COLO668 (cell line): ENCODE measurements around the gene LRRC4C.

ENCODE experiments used
- DNase-seq: peaks from one replicate; lab custom pipeline; 2025; ENCODE audit not compliant: unreplicated experiment; lab: John Stamatoyannopoulos, UW

The LRRC4C gene

GRCh38 chr11:40722179-40722795 is 737.2 kb downstream of the LRRC4C start:
- no peak for DNase-seq

GRCh38 chr11:40716344-40717130 is 742.9 kb downstream of the LRRC4C start:
- no peak for DNase-seq

GRCh38 chr11:40713083-40713482 is 746.4 kb downstream of the LRRC4C start:
- DNase-seq, result no peak

GRCh38 chr11:40701027-40701426 is 758.4 kb downstream of the LRRC4C start:
- no peak for DNase-seq

GRCh38 chr11:40689823-40690222 is 769.6 kb downstream of the LRRC4C start:
- no peak for DNase-seq

GRCh38 chr11:40688369-40688768 is 771.1 kb downstream of the LRRC4C start:
- DNase-seq, result no peak

- DNase-seq, result no peak
Observed at GRCh38 chr11:40686765-40687164, 772.7 kb downstream of the LRRC4C start.

- DNase-seq, result no peak
Observed at GRCh38 chr11:40683010-40683409, 776.4 kb downstream of the LRRC4C start.

GRCh38 chr11:40679276-40679675 is 780.2 kb downstream of the LRRC4C start:
- DNase-seq, result no peak

- no peak for DNase-seq
Observed at GRCh38 chr11:40647295-40647694, 812.2 kb downstream of the LRRC4C start.

GRCh38 chr11:40642284-40642683 is 817.2 kb downstream of the LRRC4C start:
- no peak for DNase-seq

GRCh38 chr11:40619654-40620053 is 839.8 kb downstream of the LRRC4C start:
- DNase-seq, result no peak

GRCh38 chr11:40606800-40607199 is 852.7 kb downstream of the LRRC4C start:
- DNase-seq, result no peak

- no peak for DNase-seq
Observed at GRCh38 chr11:40602866-40603552, 856.4 kb downstream of the LRRC4C start.

GRCh38 chr11:40597546-40598113 is 861.8 kb downstream of the LRRC4C start:
- no peak for DNase-seq

GRCh38 chr11:40573254-40573891 is 886.1 kb downstream of the LRRC4C start:
- DNase-seq, result no peak

GRCh38 chr11:40569947-40570531 is 889.4 kb downstream of the LRRC4C start:
- no peak for DNase-seq

GRCh38 chr11:40567392-40567791 is 892.1 kb downstream of the LRRC4C start:
- DNase-seq, result no peak

GRCh38 chr11:40544162-40544561 is 915.3 kb downstream of the LRRC4C start:
- DNase-seq, result no peak

- DNase-seq, result no peak
Observed at GRCh38 chr11:40542821-40543220, 916.6 kb downstream of the LRRC4C start.

- no peak for DNase-seq
Observed at GRCh38 chr11:40537734-40538133, 921.7 kb downstream of the LRRC4C start.
